ENCODE data around the gene FOXM1. TPM values are rescaled to one million over a fixed set of nuclear protein-coding genes. Genes with fewer than 3 reads are reported as not detected.

The FOXM1 gene
- total RNA-seq, 4 donors from 2014 or later: 1.3 to 1.7 TPM; not detected in 2

Other genes starting within 250 kb of the FOXM1 start
- 10 to 100 TPM; 34.7 to 47.0 (median 41.1) TPM for gene FKBP4, start 82.2 kb downstream of the FOXM1 start, total RNA-seq
- gene ITFG2, start 64.5 kb downstream of the FOXM1 start, total RNA-seq: 10 to 100 TPM; 11.9 to 29.0 (median 22.1) TPM
- 1 to 10 TPM; 1.4 to 5.7 (median 1.9) TPM for gene NRIP2, start 42.1 kb downstream of the FOXM1 start, total RNA-seq
- not detected for gene TEX52, start 20.1 kb downstream of the FOXM1 start, total RNA-seq
- gene RHNO1, start within 50 bp of the FOXM1 start, total RNA-seq: 10 to 100 TPM in 2 of 4 donors, 1 to 10 TPM in 2; 8.2 to 12.5 (median 9.5) TPM
- 10 to 100 TPM; 25.2 to 41.4 (median 25.7) TPM for gene TULP3, start 13.7 kb upstream of the FOXM1 start, total RNA-seq
- gene TEAD4, start 82.2 kb upstream of the FOXM1 start, total RNA-seq: 10 to 100 TPM in 3 of 4 donors, 1 to 10 TPM in 1; 4.7 to 26.7 (median 25.0) TPM
- 10 to 100 TPM; 19.5 to 30.2 (median 26.0) TPM for gene TSPAN9, start 200.2 kb upstream of the FOXM1 start, total RNA-seq